ENCODE data around the gene PTPN11.

The PTPN11 gene

DNA sequence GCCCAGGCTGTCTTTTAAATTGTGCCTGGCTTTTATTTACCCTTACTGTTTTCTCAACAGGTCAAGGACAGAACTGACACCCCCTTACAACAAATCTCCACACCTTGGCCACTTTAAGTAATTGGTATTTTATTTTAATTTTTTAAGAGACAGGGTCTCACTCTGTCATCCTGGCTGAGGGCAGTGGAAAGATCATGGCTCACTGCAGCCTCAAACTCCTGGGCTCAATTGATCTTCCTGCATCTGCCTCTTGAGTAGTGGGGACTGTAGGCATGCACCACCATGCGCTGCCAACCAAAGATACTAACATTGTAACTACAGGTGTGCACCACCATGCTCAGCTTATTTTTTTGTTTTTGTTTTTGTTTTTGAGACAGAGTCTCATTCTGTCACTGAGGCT lies 109.8 kb downstream of the PTPN11 start:
- no peaks in the 10 kb centered on the region for H3K9me3 ChIP-seq (ENCODE audit: control insufficient read depth, low read length)
- WGBS, result 100% methylated on average over 1 of the region's 1 CpG
- no peak overlapping the region for H3K27ac ChIP-seq (ENCODE audit: low read length, poor library complexity, severe bottlenecking)

DNA sequence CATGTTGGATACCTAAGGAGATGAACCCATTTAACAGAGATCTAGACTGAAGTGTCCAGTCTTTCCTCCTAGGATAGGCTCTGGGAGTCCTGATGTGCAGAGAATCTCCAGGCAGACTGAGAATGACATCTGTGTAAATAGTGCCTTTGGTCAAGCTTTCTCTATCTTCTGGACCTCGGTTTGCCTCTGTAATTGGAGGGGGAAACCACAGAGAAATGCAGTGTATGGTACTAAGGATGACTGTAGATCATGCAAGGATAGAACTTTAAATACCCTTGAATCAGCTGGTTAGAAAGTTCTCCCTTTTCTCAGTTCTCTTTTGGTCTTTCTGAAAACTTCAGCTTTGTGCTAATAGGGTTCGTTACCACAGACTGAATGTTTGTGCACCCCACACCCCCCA lies 112.2 kb downstream of the PTPN11 start:
- no peak overlapping the region for H2AK5ac ChIP-seq (ENCODE audit: low read length, severe bottlenecking)
- no peak overlapping the region for H3K27ac ChIP-seq (ENCODE audit: low read length, poor library complexity, severe bottlenecking)
- no peaks in the 10 kb centered on the region for H3K4me1 ChIP-seq (ENCODE audit: control insufficient read depth, insufficient read depth, low read depth, low read length)
- H3K36me3 ChIP-seq (ENCODE audit: control insufficient read depth in 1 of 2, insufficient read depth in 2 of 2, low read depth in 1 of 2, low read length in 2 of 2), result no peaks in the 10 kb centered on the region
- H3K23ac ChIP-seq (ENCODE audit: low read length in 2 of 2), result no peak overlapping the region
- no peak overlapping the region for H4K91ac ChIP-seq (ENCODE audit: low read length)
- 66% methylated on average over 2 of the region's 2 CpGs for WGBS
- H2BK120ac ChIP-seq (ENCODE audit: low read depth, low read length), result no peak overlapping the region
- H3K4ac ChIP-seq (ENCODE audit: low read depth in 1 of 2, low read length in 2 of 2), result no peak overlapping the region
- H3K79me1 ChIP-seq (replicated peaks; ENCODE audit: low read length, poor library complexity, severe bottlenecking), result no peaks in the 10 kb centered on the region
- H3K4me2 ChIP-seq (ENCODE audit: low read length, poor library complexity, severe bottlenecking), result no peak overlapping the region
- DNase-seq, result no peak
- no peak overlapping the region for H4K8ac ChIP-seq (ENCODE audit: low read length)
- H3K4me3 ChIP-seq (ENCODE audit: insufficient read depth in 1 of 2, low read depth in 1 of 2, low read length in 2 of 2), result no peak overlapping the region
- no peak overlapping the region for H2BK15ac ChIP-seq (ENCODE audit: low read depth, poor library complexity, severe bottlenecking)
- no peak overlapping the region for H2BK12ac ChIP-seq (ENCODE audit: low read length in 2 of 2)
- no peak overlapping the region for H2BK5ac ChIP-seq (ENCODE audit: low read depth, low read length, poor library complexity, severe bottlenecking)
- H3K18ac ChIP-seq (ENCODE audit: low read depth in 1 of 2, low read length in 2 of 2), result no peak overlapping the region
- H3K27me3 ChIP-seq (ENCODE audit: control insufficient read depth in 1 of 2, insufficient read depth in 1 of 2, low read length in 2 of 2), result peaks cover 0 to 3% of the 10 kb centered on the region in 2 experiments
- H3K14ac ChIP-seq (ENCODE audit: low read length in 2 of 2), result no peak overlapping the region
- H3K9ac ChIP-seq (ENCODE audit: low read length), result no peak overlapping the region
- H2AFZ ChIP-seq (ENCODE audit: low read depth, low read length), result no peak overlapping the region
- H3K9me3 ChIP-seq (ENCODE audit: control insufficient read depth, low read length), result no peaks in the 10 kb centered on the region

More for the DNA sequence above, 109.8 kb downstream of the PTPN11 start:
- no peak overlapping the region for H2AK5ac ChIP-seq (ENCODE audit: low read length, severe bottlenecking)
- H2BK15ac ChIP-seq (ENCODE audit: low read depth, poor library complexity, severe bottlenecking), result no peak overlapping the region
- no peak overlapping the region for H3K14ac ChIP-seq (ENCODE audit: low read length in 2 of 2)
- H3K4me1 ChIP-seq (ENCODE audit: control insufficient read depth, insufficient read depth, low read depth, low read length), result peaks cover 3% of the 10 kb centered on the region
- H3K4ac ChIP-seq (ENCODE audit: low read depth in 1 of 2, low read length in 2 of 2), result no peak overlapping the region
- H3K9ac ChIP-seq (ENCODE audit: low read length), result no peak overlapping the region
- no peaks in the 10 kb centered on the region for H3K79me1 ChIP-seq (replicated peaks; ENCODE audit: low read length, poor library complexity, severe bottlenecking)
- no peak overlapping the region for H3K4me2 ChIP-seq (ENCODE audit: low read length, poor library complexity, severe bottlenecking)
- no peak overlapping the region for H2BK5ac ChIP-seq (ENCODE audit: low read depth, low read length, poor library complexity, severe bottlenecking)
- H3K4me3 ChIP-seq (ENCODE audit: insufficient read depth in 1 of 2, low read depth in 1 of 2, low read length in 2 of 2), result no peak overlapping the region
- no peak overlapping the region for H2BK12ac ChIP-seq (ENCODE audit: low read length in 2 of 2)
- peaks cover 0 to 3% of the 10 kb centered on the region in 2 experiments for H3K27me3 ChIP-seq (ENCODE audit: control insufficient read depth in 1 of 2, insufficient read depth in 1 of 2, low read length in 2 of 2)
- no peaks in the 10 kb centered on the region for H3K36me3 ChIP-seq (ENCODE audit: control insufficient read depth in 1 of 2, insufficient read depth in 2 of 2, low read depth in 1 of 2, low read length in 2 of 2)
- H3K18ac ChIP-seq (ENCODE audit: low read depth in 1 of 2, low read length in 2 of 2), result no peak overlapping the region
- no peak overlapping the region for H4K8ac ChIP-seq (ENCODE audit: low read length)
- H2BK120ac ChIP-seq (ENCODE audit: low read depth, low read length), result no peak overlapping the region
- H3K23ac ChIP-seq (ENCODE audit: low read length in 2 of 2), result no peak overlapping the region
- H2AFZ ChIP-seq (ENCODE audit: low read depth, low read length), result no peak overlapping the region
- no peak for DNase-seq
- H4K91ac ChIP-seq (ENCODE audit: low read length), result no peak overlapping the region

DNA sequence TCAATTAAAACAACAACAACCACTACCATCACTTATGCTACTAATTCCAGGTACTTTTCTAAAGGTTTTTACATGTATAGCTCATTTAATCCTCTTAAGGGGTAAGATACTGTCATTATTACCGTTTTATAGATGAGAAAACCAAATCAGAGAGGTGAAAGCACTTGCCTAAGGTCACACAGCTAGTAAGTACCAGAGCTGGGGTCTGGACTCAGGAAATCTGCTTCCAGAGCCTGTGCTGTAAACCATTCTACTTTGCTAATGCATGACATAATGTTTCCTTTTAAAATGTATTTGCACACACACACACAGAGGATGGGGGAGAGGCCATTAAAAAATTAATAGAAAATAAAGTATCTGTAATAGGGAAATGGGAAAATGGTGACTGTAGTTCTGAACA lies 113.4 kb downstream of the PTPN11 start:
- Histone ChIP-seq H3K23ac (ENCODE audit: low read length in 2 of 2) (no peak overlapping the region), H3K79me1 (replicated peaks; ENCODE audit: low read length, poor library complexity, severe bottlenecking) (no peaks in the 10 kb centered on the region), H3K27ac (ENCODE audit: low read length, poor library complexity, severe bottlenecking) (no peak overlapping the region), H3K9ac (ENCODE audit: low read length) (no peak overlapping the region), H3K18ac (ENCODE audit: low read depth in 1 of 2, low read length in 2 of 2) (no peak overlapping the region), H3K27me3 (ENCODE audit: control insufficient read depth in 1 of 2, insufficient read depth in 1 of 2, low read length in 2 of 2) (peaks cover 0 to 3% of the 10 kb centered on the region in 2 experiments), H3K4ac (ENCODE audit: low read depth in 1 of 2, low read length in 2 of 2) (no peak overlapping the region), H2AFZ (ENCODE audit: low read depth, low read length) (no peak overlapping the region), H4K8ac (ENCODE audit: low read length) (no peak overlapping the region), H2BK15ac (ENCODE audit: low read depth, poor library complexity, severe bottlenecking) (no peak overlapping the region), H3K4me1 (ENCODE audit: control insufficient read depth, insufficient read depth, low read depth, low read length) (no peaks in the 10 kb centered on the region), H3K36me3 (ENCODE audit: control insufficient read depth in 1 of 2, insufficient read depth in 2 of 2, low read depth in 1 of 2, low read length in 2 of 2) (no peaks in the 10 kb centered on the region), H4K91ac (ENCODE audit: low read length) (no peak overlapping the region), H3K4me3 (ENCODE audit: insufficient read depth in 1 of 2, low read depth in 1 of 2, low read length in 2 of 2) (no peak overlapping the region), H2BK5ac (ENCODE audit: low read depth, low read length, poor library complexity, severe bottlenecking) (no peak overlapping the region), H2BK120ac (ENCODE audit: low read depth, low read length) (no peak overlapping the region), H2AK5ac (ENCODE audit: low read length, severe bottlenecking) (no peak overlapping the region), H3K9me3 (ENCODE audit: control insufficient read depth, low read length) (no peaks in the 10 kb centered on the region), H3K14ac (ENCODE audit: low read length in 2 of 2) (no peak overlapping the region), H3K4me2 (ENCODE audit: low read length, poor library complexity, severe bottlenecking) (no peak overlapping the region), H2BK12ac (ENCODE audit: low read length in 2 of 2) (no peak overlapping the region)
- DNase-seq, result no peak
- 86% methylated on average over 1 of the region's 1 CpG for WGBS

GRCh38 chr12:112533528-112533927 lies 114.8 kb downstream of the PTPN11 start:
- Histone ChIP-seq H2AK5ac (ENCODE audit: low read length, severe bottlenecking) (no peak overlapping the region), H3K18ac (ENCODE audit: low read depth in 1 of 2, low read length in 2 of 2) (no peak overlapping the region), H4K91ac (ENCODE audit: low read length) (no peak overlapping the region), H2BK5ac (ENCODE audit: low read depth, low read length, poor library complexity, severe bottlenecking) (no peak overlapping the region), H3K79me1 (replicated peaks; ENCODE audit: low read length, poor library complexity, severe bottlenecking) (no peaks in the 10 kb centered on the region), H3K4ac (ENCODE audit: low read depth in 1 of 2, low read length in 2 of 2) (no peak overlapping the region), H3K27me3 (ENCODE audit: control insufficient read depth in 1 of 2, insufficient read depth in 1 of 2, low read length in 2 of 2) (peaks cover 0 to 3% of the 10 kb centered on the region in 2 experiments), H3K9ac (ENCODE audit: low read length) (no peak overlapping the region), H2AFZ (ENCODE audit: low read depth, low read length) (no peak overlapping the region), H3K23ac (ENCODE audit: low read length in 2 of 2) (no peak overlapping the region), H2BK12ac (ENCODE audit: low read length in 2 of 2) (no peak overlapping the region), H3K9me3 (ENCODE audit: control insufficient read depth, low read length) (no peaks in the 10 kb centered on the region), H3K4me3 (ENCODE audit: insufficient read depth in 1 of 2, low read depth in 1 of 2, low read length in 2 of 2) (no peak overlapping the region), H2BK15ac (ENCODE audit: low read depth, poor library complexity, severe bottlenecking) (peak overlapping the region; percentile 29), H3K4me2 (ENCODE audit: low read length, poor library complexity, severe bottlenecking) (no peak overlapping the region), H2BK120ac (ENCODE audit: low read depth, low read length) (no peak overlapping the region), H3K36me3 (ENCODE audit: control insufficient read depth in 1 of 2, insufficient read depth in 2 of 2, low read depth in 1 of 2, low read length in 2 of 2) (no peaks in the 10 kb centered on the region), H4K8ac (ENCODE audit: low read length) (no peak overlapping the region), H3K14ac (ENCODE audit: low read length in 2 of 2) (no peak overlapping the region), H3K4me1 (ENCODE audit: control insufficient read depth, insufficient read depth, low read depth, low read length) (peaks cover 3% of the 10 kb centered on the region), H3K27ac (ENCODE audit: low read length, poor library complexity, severe bottlenecking) (no peak overlapping the region)
- WGBS, result 92% methylated on average over 7 of the region's 7 CpGs
- no peak for DNase-seq

All from mesenchymal stem cell (in vitro differentiated cells and primary cell).